Transverse colon (tissue), 4 donors: ENCODE measurements around the gene MUC6. TPM values are rescaled to one million over a fixed set of nuclear protein-coding genes. Genes with fewer than 3 reads are reported as not detected.
"Not testable (repeated sequence)": the region's sequence is repeated elsewhere in the genome, so short reads cannot be mapped to it uniquely, and the experiment has no call there.

Experiments
- DNase-seq: peaks from one replicate; pipeline ENCODE4 v3.0.0-alpha.2; 2019
- H3K27ac ChIP-seq, 4 donors: fragments of 200-600 bp; sonication (generic); 2 replicates each; pipeline ENCODE4 v1.5.1; 2016 to 2018; ENCODE audit warnings: inconsistent platforms in 4 of 4
- H3K27me3 ChIP-seq: fragments of 200-600 bp; sonication (generic); 2 replicates; pipeline ENCODE4 v1.5.1; 2017; ENCODE audit warnings: inconsistent platforms
- H3K36me3 ChIP-seq, 4 donors: fragments of 200-600 bp; sonication (generic); 2 replicates each; pipeline ENCODE4 v1.5.1; 2017 to 2019; ENCODE audit warnings: inconsistent platforms in 4 of 4
- H3K4me1 ChIP-seq, 4 donors: fragments of 200-600 bp; sonication (generic); 2 replicates each; pipeline ENCODE4 v1.5.1; 2017 to 2020; ENCODE audit warnings: inconsistent platforms in 4 of 4
- H3K4me3 ChIP-seq, 4 donors: fragments of 200-600 bp; sonication (generic); 1 replicate in 1 of 4; 2 replicates in 3 of 4; pipeline versions ENCODE4 v1.5.1 to v1.6.1; 2017 to 2019; ENCODE audit warnings: inconsistent platforms in 4 of 4
- H3K9me3 ChIP-seq, 2 donors: fragments of 200-600 bp; sonication (generic); 2 replicates each; pipeline ENCODE4 v1.5.1; 2017 to 2019; ENCODE audit warnings: inconsistent platforms in 2 of 2
- CTCF ChIP-seq, 5 experiments: fragments of 200-600 bp in 3 of 5; fragments of 450-650 bp in 2 of 5; sonication (generic) in 3 of 5; IDR thresholded peaks; 1 replicate in 2 of 5; 2 replicates in 3 of 5; pipeline ENCODE4 v1.5.1; 2016 to 2017; ENCODE audit warnings: antibody characterized with exemption in 5 of 5, inconsistent platforms in 3 of 5, mild to moderate bottlenecking in 2 of 5, moderate library complexity in 1 of 5
- EP300 ChIP-seq: sonication (generic); formaldehyde crosslinking; IDR thresholded peaks from one replicate; pipeline ENCODE4 v1.6.1; 2017; ENCODE audit warnings: antibody characterized with exemption, low read depth
- POLR2A ChIP-seq: fragments of 450-650 bp; IDR thresholded peaks from one replicate; pipeline ENCODE4 v1.6.1; 2016; ENCODE audit warnings: antibody characterized with exemption, mild to moderate bottlenecking, moderate library complexity
- POLR2AphosphoS5 ChIP-seq, 3 donors: sonication (generic); formaldehyde crosslinking; IDR thresholded peaks; one replicate each; pipeline ENCODE4 v1.6.1; 2016; ENCODE audit warnings: antibody characterized with exemption in 3 of 3
- WGBS, 2 donors: methylation state at CpG; one replicate each; pipeline ENCODE4 v1.1.5; 2018; ENCODE audit warnings: low coverage in 1 of 2; 5-methylcytosine and 5-hydroxymethylcytosine counted together
- in situ Hi-C, 4 donors: fragments of 200-750 bp; cut with MboI; loops; one replicate each; pipeline versions ENCODE4 v1.15.0 to v1.15.1; 2017; ENCODE audit warnings: low sequenced_read_pairs in 3 of 4, low pct_ligation_motif_present in 1 of 4, low pct_unique_long_range_greater_than_20kb in 1 of 4
- intact Hi-C: fragments of 100-400 bp; cut with DNase I; formaldehyde crosslinking; loops from one replicate; pipeline ENCODE4 v1.15.1; 2023; ENCODE audit warnings: low total_unique reads
- total RNA-seq, 4 donors: library from RNA; depleted of rRNA; stranded (reverse); fragments of >200 nt; gene quantifications; one replicate each; pipeline ENCODE4 v1.1.0, GENCODE V29; 2016

The MUC6 gene
- total RNA-seq, 4 donors from 2014 or later, result not detected

- intact Hi-C loops, result no loop called here
These were observed 59.9 kb downstream of the MUC6 start for GRCh38 chr11:976431-977160.

GRCh38 chr11:975827-976226 lies 60.7 kb downstream of the MUC6 start:
- peaks cover 0 to 28% (median 9%) of the 10 kb centered on the region in 4 donors for H3K36me3 ChIP-seq
- no peaks in the 10 kb centered on the region for H3K27me3 ChIP-seq
- no peak for TF ChIP-seq POLR2AphosphoS5 (IDR thresholded peaks at IDR 0.05)
- TF ChIP-seq POLR2A, result no peak
- no peak for TF ChIP-seq CTCF (IDR thresholded peaks at IDR 0.05)
- H3K27ac ChIP-seq, result no peak overlapping the region
- H3K4me1 ChIP-seq, result no peaks in the 10 kb centered on the region
- H3K9me3 ChIP-seq, result no peaks in the 10 kb centered on the region
- intact Hi-C loops (no loop called here), in situ Hi-C loops (no loop called here)
- no peak for DNase-seq
- 82 to 90% methylated on average over 2 to 15 of the region's 15 CpGs for WGBS, 2 donors
- H3K4me3 ChIP-seq, result no peak overlapping the region

More at GRCh38 chr11:976431-977160, 59.9 kb downstream of the MUC6 start:
- Histone ChIP-seq H3K27me3 (no peaks in the 10 kb centered on the region), H3K27ac (no peak overlapping the region), H3K9me3 (no peaks in the 10 kb centered on the region), H3K36me3 (peaks cover 0 to 35% (median 9%) of the 10 kb centered on the region in 4 donors), H3K4me1 (no peaks in the 10 kb centered on the region), H3K4me3 (no peak overlapping the region)
- TF ChIP-seq EP300 (no peak), CTCF (IDR thresholded peaks at IDR 0.05) (no peak), POLR2AphosphoS5 (IDR thresholded peaks at IDR 0.05) (no peak), POLR2A (no peak)
- DNase-seq, result no peak
- in situ Hi-C loops, result no loop called here
- 85% methylated on average over 2 to 26 of the region's 26 CpGs for WGBS, 2 donors

GRCh38 chr11:975376-975775 lies 61.1 kb downstream of the MUC6 start:
- intact Hi-C loops, H3K4me1 ChIP-seq, DNase-seq, H3K27me3 ChIP-seq, H3K4me3 ChIP-seq, in situ Hi-C loops, H3K27ac ChIP-seq, H3K9me3 ChIP-seq: not testable (repeated sequence)
- 93% methylated on average over 41 of the region's 41 CpGs; no CpG with 5 or more reads in 1 of the 2 donors for whole genome bisulfite sequencing, 2 donors
- peaks cover 0 to 28% (median 9%) of the 10 kb centered on the region in 4 donors for H3K36me3 ChIP-seq

- intact Hi-C loops, result no loop called here
- no peaks in the 10 kb centered on the region for H3K4me1 ChIP-seq
- no peak overlapping the region for H3K4me3 ChIP-seq
- DNase-seq, result no peak
- no peak overlapping the region for H3K27ac ChIP-seq
- TF ChIP-seq CTCF (IDR thresholded peaks at IDR 0.05) (no peak), POLR2AphosphoS5 (IDR thresholded peaks at IDR 0.05) (no peak), POLR2A (no peak), EP300 (no peak)
- no peaks in the 10 kb centered on the region for H3K27me3 ChIP-seq
- in situ Hi-C loops, result no loop called here
- 80 to 93% methylated on average over 8 to 11 of the region's 11 CpGs for WGBS, 2 donors
- peaks cover 0 to 28% (median 9%) of the 10 kb centered on the region in 4 donors for H3K36me3 ChIP-seq
- no peaks in the 10 kb centered on the region for H3K9me3 ChIP-seq
These were observed 63.3 kb downstream of the MUC6 start for GRCh38 chr11:973237-973636.
